GM23248 (cell line): ENCODE measurements around the gene TELO2.

Experiments used
- EZH2 ChIP-seq: fragments of 200-600 bp; sonication (generic); IDR thresholded peaks from 2 replicates; pipeline ENCODE4 v1.6.1; 2018; ENCODE audit warnings: antibody characterized with exemption, mild to moderate bottlenecking; ENCODE audit not compliant: insufficient read depth, poor library complexity, severe bottlenecking
- EZH2phosphoT487 ChIP-seq: fragments of 200-600 bp; sonication (generic); IDR thresholded peaks from 2 replicates; pipeline ENCODE4 v1.6.1; 2018; ENCODE audit warnings: antibody characterized with exemption, moderate library complexity, mild to moderate bottlenecking, low read depth; ENCODE audit not compliant: insufficient read depth

- TF ChIP-seq EZH2 = no peak
- no peak for TF ChIP-seq EZH2phosphoT487
Observed at GRCh38 chr16:1520461-1520860, 27.3 kb downstream of the TELO2 start.
